B cell (primary cell): ENCODE results near the gene FBXO48. TPM values are rescaled to one million over a fixed set of nuclear protein-coding genes. Genes with fewer than 3 reads are reported as not detected.

Experiments used
- ATAC-seq: fragments of 200-7000 bp; cut with Tn5 transposase; one replicate; pipeline ENCODE4 v1.10.0; 2021; ENCODE audit warnings: low read depth, mild to moderate bottlenecking, moderate number of reproducible peaks, moderate library complexity
- CTCF ChIA-PET: fragments of 350-600 bp; sonication (Branson Sonifier 250); formaldehyde crosslinking; loops from one replicate; lab custom pipeline; 2021; ENCODE audit warnings: antibody characterized with exemption, inconsistent platforms; lab: Charles Lee
- POLR2A ChIA-PET: fragments of 350-600 bp; sonication (Branson Sonifier 250); formaldehyde crosslinking; loops from one replicate; lab custom pipeline; 2021; ENCODE audit warnings: antibody characterized with exemption; lab: Charles Lee
- DNase-seq: peaks from one replicate; pipeline ENCODE4 v3.0.0; 2013
- H2AFZ ChIP-seq: 2 replicates; pipeline ENCODE4 v1.6.1; 2012; ENCODE audit warnings: mild to moderate bottlenecking, low read depth, low read length; ENCODE audit not compliant: insufficient read depth, poor library complexity, severe bottlenecking
- H3K27ac ChIP-seq, 2 donors: 1 replicate in 1 of 2; 2 replicates in 1 of 2; pipeline ENCODE4 v1.5.1; 2012 to 2013; ENCODE audit warnings: low read length in 2 of 2, mild to moderate bottlenecking in 2 of 2, moderate library complexity in 1 of 2
- H3K27me3 ChIP-seq, 4 experiments: fragments of 200-600 bp in 1 of 4; sonication (generic) in 1 of 4; replicated peaks in 1 of 4; 1 replicate in 2 of 4; 2 replicates in 2 of 4; pipeline versions ENCODE4 v1.6.1 to v1.7.0; 2013 to 2016; ENCODE audit warnings: low read length in 3 of 4, mild to moderate bottlenecking in 2 of 4, mixed read lengths in 1 of 4, moderate library complexity in 1 of 4; ENCODE audit not compliant: insufficient read depth in 4 of 4, control insufficient read depth in 3 of 4; ENCODE audit errors: control extremely low read depth in 1 of 4
- H3K36me3 ChIP-seq, 2 experiments: replicated peaks in 1 of 2; 1 replicate in 1 of 2; 2 replicates in 1 of 2; pipeline versions ENCODE4 v1.6.1 to v1.7.1; 2013; ENCODE audit warnings: low read length in 1 of 2; ENCODE audit not compliant: insufficient read depth in 2 of 2, control insufficient read depth in 1 of 2; ENCODE audit errors: control extremely low read depth in 1 of 2, extremely low read depth in 1 of 2
- H3K4me1 ChIP-seq, 2 donors: fragments of 200-600 bp in 1 of 2; sonication (generic) in 1 of 2; 1 replicate in 1 of 2; 2 replicates in 1 of 2; pipeline versions ENCODE4 v1.5.1 to v1.6.1; 2013 to 2017; ENCODE audit warnings: low read length in 2 of 2; ENCODE audit not compliant: control insufficient read depth in 2 of 2, insufficient read depth in 2 of 2
- H3K4me2 ChIP-seq: replicated peaks from 2 replicates; pipeline ENCODE3; 2012; ENCODE audit warnings: mild to moderate bottlenecking, low read depth, low read length; ENCODE audit not compliant: poor library complexity, severe bottlenecking
- H3K4me3 ChIP-seq, 5 experiments: fragments of 200-600 bp in 1 of 5; sonication (generic) in 1 of 5; 1 replicate in 3 of 5; 2 replicates in 2 of 5; pipeline versions ENCODE4 v1.5.1 to v1.7.0; 2011 to 2016; ENCODE audit warnings: low read length in 4 of 5, mild to moderate bottlenecking in 4 of 5, low read depth in 2 of 5, control low read depth in 1 of 5, moderate library complexity in 1 of 5; ENCODE audit not compliant: insufficient read depth in 1 of 5; ENCODE audit errors: control extremely low read depth in 1 of 5, extremely low read depth in 1 of 5
- H3K79me2 ChIP-seq: fragments of 200-600 bp; sonication (generic); one replicate; pipeline ENCODE4 v1.6.0; 2016; ENCODE audit warnings: low read length; ENCODE audit not compliant: control insufficient read depth, insufficient read depth
- H3K9ac ChIP-seq: fragments of 200-600 bp; sonication (generic); 2 replicates; pipeline ENCODE4 v1.6.1; 2017; ENCODE audit warnings: mild to moderate bottlenecking, low read length, moderate library complexity
- H3K9me3 ChIP-seq, 3 donors: one replicate each; pipeline versions ENCODE4 v1.6.1 to v1.7.1; 2013; ENCODE audit warnings: low read length in 2 of 3; ENCODE audit not compliant: control insufficient read depth in 2 of 3, insufficient read depth in 1 of 3; ENCODE audit errors: control extremely low read depth in 1 of 3
- H4K20me1 ChIP-seq: 2 replicates; pipeline ENCODE4 v1.6.0; 2012; ENCODE audit warnings: mild to moderate bottlenecking, low read length; ENCODE audit not compliant: insufficient read depth, control insufficient read depth, poor library complexity, severe bottlenecking
- H3K27ac Mint-ChIP-seq: one replicate; pipeline ENCODE4 v1.8.0; 2021; ENCODE audit warnings: mixed read lengths
- H3K27me3 Mint-ChIP-seq: one replicate; pipeline ENCODE4 v1.8.0; 2021; ENCODE audit warnings: mixed read lengths
- H3K4me1 Mint-ChIP-seq: one replicate; pipeline ENCODE4 v1.8.0; 2021; ENCODE audit warnings: mixed read lengths
- H3K4me3 Mint-ChIP-seq: one replicate; pipeline ENCODE4 v1.8.0; 2021; ENCODE audit warnings: mixed read lengths
- H3K9me3 Mint-ChIP-seq: one replicate; pipeline ENCODE4 v1.8.0; 2022; ENCODE audit warnings: mixed read lengths; ENCODE audit not compliant: insufficient read depth
- CTCF ChIP-seq: fragments of 200-600 bp; IDR thresholded peaks from one replicate; pipeline ENCODE4 v1.8.0; 2022; ENCODE audit warnings: antibody characterized with exemption, mild to moderate bottlenecking
- EZH2 ChIP-seq: IDR thresholded peaks from 2 replicates; pipeline ENCODE4 v1.6.1; 2012; ENCODE audit warnings: borderline replicate concordance, low read depth, mild to moderate bottlenecking, moderate library complexity, low read length; ENCODE audit not compliant: insufficient read depth, poor library complexity, severe bottlenecking
- WGBS: methylation state at CpG from one replicate; pipeline ENCODE4 v1.1.5; 2013; ENCODE audit warnings: missing lambda C conversion rate; ENCODE audit not compliant: insufficient coverage; 5-methylcytosine and 5-hydroxymethylcytosine counted together
- intact Hi-C: fragments of 100-400 bp; cut with micrococcal nuclease; formaldehyde crosslinking; loops from one replicate; pipeline ENCODE4 v1.10.0; 2022
- polyA plus RNA-seq: library from polyadenylated mRNA; depleted of rRNA; stranded (reverse); fragments of >200 nt; gene quantifications from 2 replicates; pipeline ENCODE4 v1.2.3, GENCODE V29; 2012
- total RNA-seq, 2 donors: library from RNA; stranded (reverse); fragments of 120-200 nt in 1 of 2; gene quantifications; 1 replicate in 1 of 2; 2 replicates in 1 of 2; pipeline versions ENCODE4 v1.2.3 to v1.2.4, GENCODE V29; 2013 to 2022

The FBXO48 gene
- total and polyA plus RNA-seq, 2 donors (not counting 1 experiment from before 2014, with no cell fraction given), result 1.5 to 3.2 TPM

GRCh38 chr2:68426848-68427579 is 40.1 kb downstream of the FBXO48 start:
- no peaks in the 10 kb centered on the region for H3K9me3 Mint-ChIP-seq
- H3K9me3 ChIP-seq, result peaks cover 0 to 6% (median 0%) of the 10 kb centered on the region in 3 donors
- H3K4me3 Mint-ChIP-seq, result peak overlapping the region; percentile 75
- peak overlapping the region; percentile 18 for H3K9ac ChIP-seq
- H2AFZ ChIP-seq, result peak overlapping the region; percentile 11
- peaks cover 40% of the 10 kb centered on the region for H3K4me1 Mint-ChIP-seq
- POLR2A ChIA-PET, result interaction anchor here (0.8 to 1.5 kb wide), 6 partner anchors 9 to 66 kb away, joined by 3 to 7 read pairs (median 4); no protein-coding TSS in a partner anchor
- no peaks in the 10 kb centered on the region for H3K27me3 ChIP-seq
- ATAC-seq, result peak; percentile 25
- no peaks in the 10 kb centered on the region for H4K20me1 ChIP-seq
- H3K27ac ChIP-seq, result peak overlapping the region; percentile 72 to 74
- H3K36me3 ChIP-seq, result no peaks in the 10 kb centered on the region
- CTCF ChIA-PET, result interaction anchor here (0.6 to 5.7 kb wide), 10 partner anchors 9 to 299 kb away, joined by 3 to 39 read pairs (median 4); no protein-coding TSS in a partner anchor
- peak overlapping the region; percentile 50 for H3K4me2 ChIP-seq
- TF ChIP-seq EZH2 (no peak), CTCF (no peak)
- 68% methylated on average over 4 of the region's 10 CpGs for WGBS
- peaks cover 5% of the 10 kb centered on the region for H3K79me2 ChIP-seq
- peak; percentile 57 for DNase-seq
- H3K27ac Mint-ChIP-seq, result peak overlapping the region; percentile 91
- intact Hi-C loops, result no loop called here
- peaks cover 61 to 62% of the 10 kb centered on the region in 2 donors for H3K4me1 ChIP-seq
- H3K27me3 Mint-ChIP-seq, result no peaks in the 10 kb centered on the region
- peak overlapping the region in 1 of 5 experiments; percentile 35 for H3K4me3 ChIP-seq

DNA sequence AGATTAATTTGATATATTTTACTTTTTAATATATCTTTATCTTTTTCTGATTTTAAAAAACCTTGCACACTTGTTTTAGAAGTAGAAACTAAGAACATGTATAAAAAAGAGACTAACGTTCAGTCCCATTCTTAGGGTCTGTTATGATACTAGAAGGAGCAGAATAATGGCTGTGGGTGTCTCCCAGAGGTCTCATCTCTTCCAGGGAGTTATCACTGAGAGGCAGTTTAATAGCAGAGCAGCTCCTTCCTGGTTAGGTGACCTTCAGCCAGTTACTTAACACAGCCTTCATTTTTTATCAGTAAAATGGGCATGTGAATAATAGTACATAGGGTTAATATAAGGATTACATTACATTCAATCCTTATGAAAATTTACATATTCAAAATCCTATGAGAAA is 40.6 kb downstream of the FBXO48 start:
- no peak overlapping the region for H3K27ac Mint-ChIP-seq

More for the DNA sequence above, 40.6 kb downstream of the FBXO48 start:
- Histone ChIP-seq H3K27me3 (no peaks in the 10 kb centered on the region), H2AFZ (no peak overlapping the region), H3K9ac (no peak overlapping the region), H3K79me2 (peaks cover 5% of the 10 kb centered on the region), H4K20me1 (no peaks in the 10 kb centered on the region), H3K4me1 (peaks cover 61 to 62% of the 10 kb centered on the region in 2 donors), H3K4me2 (peak overlapping the region; percentile 50), H3K9me3 (peaks cover 0 to under 1% (median 0%) of the 10 kb centered on the region in 3 donors), H3K36me3 (no peaks in the 10 kb centered on the region), H3K27ac (peak overlapping the region; percentile 72 to 74), H3K4me3 (no peak overlapping the region)
- ATAC-seq (no peak), DNase-seq (no peak)
- ChIA-PET CTCF (interaction anchor here (1.3 to 5.7 kb wide), 4 partner anchors 10 to 65 kb away, joined by 4 to 39 read pairs (median 4); no protein-coding TSS in a partner anchor), POLR2A (interaction anchor here (0.8 to 1.5 kb wide), 6 partner anchors 10 to 66 kb away, joined by 3 to 7 read pairs (median 4); no protein-coding TSS in a partner anchor)
- TF ChIP-seq EZH2, result no peak
- Mint-ChIP-seq H3K27me3 (no peaks in the 10 kb centered on the region), H3K9me3 (no peaks in the 10 kb centered on the region), H3K4me3 (no peak overlapping the region), H3K4me1 (peaks cover 46% of the 10 kb centered on the region)
- WGBS, result no CpG with 5 or more reads among the region's 1 CpG
- intact Hi-C loops, result no loop called here
